Stimulated activated CD8-positive, alpha-beta memory T cell treated with anti-CD3 and anti-CD28 coated beads, Interleukin-12 subunit alpha, Interleukin-12 subunit beta, amount 100 ng/mL, for 4 hours (primary cell): ENCODE results near the gene PTPRM.

Experiments
- DNase-seq: peaks from one replicate; pipeline ENCODE4 v3.0.0-alpha.2; 2020; ENCODE audit warnings: low read depth

PTPRM gene

DNA sequence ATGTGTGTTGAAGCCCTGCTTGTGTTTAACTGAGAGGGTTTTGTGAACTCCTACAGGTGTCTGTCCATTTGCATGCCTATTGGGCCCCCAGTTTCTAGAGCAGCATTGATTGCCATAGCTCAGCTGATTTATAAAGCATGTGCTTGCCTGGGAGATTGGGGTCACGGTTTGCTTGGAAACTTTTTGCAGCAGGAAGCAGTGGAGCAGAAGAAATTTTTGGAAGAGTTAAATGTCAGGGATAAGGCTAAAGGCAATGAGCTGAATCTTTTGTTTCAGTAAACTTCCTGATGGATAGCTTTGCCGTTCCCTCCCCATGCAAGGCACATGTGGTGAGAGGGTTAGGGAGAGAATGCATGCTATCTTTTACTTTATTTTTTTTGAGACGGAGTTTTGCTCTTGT, 102.2 kb downstream of the PTPRM start:
- DNase-seq: no peak

DNA sequence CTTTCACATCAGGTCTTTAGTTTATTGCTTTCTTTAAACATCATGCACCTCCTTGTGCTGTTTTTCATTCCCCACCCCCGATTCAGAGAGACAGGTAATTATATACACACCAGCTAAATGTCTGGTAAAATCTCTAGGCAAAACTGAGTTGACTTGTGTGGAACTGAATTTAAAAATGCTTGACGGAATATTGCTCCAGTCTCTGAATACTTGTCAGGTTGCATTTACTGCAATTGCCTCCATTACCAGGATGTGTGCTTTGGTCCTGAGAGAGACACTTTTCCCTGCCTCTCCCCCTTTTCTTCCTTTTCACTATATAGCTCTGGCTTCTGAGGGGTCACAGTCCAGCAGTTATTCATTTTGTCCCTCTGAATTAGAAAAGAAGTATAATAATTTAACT, 104.0 kb downstream of the PTPRM start:
- DNase-seq: no peak

DNA sequence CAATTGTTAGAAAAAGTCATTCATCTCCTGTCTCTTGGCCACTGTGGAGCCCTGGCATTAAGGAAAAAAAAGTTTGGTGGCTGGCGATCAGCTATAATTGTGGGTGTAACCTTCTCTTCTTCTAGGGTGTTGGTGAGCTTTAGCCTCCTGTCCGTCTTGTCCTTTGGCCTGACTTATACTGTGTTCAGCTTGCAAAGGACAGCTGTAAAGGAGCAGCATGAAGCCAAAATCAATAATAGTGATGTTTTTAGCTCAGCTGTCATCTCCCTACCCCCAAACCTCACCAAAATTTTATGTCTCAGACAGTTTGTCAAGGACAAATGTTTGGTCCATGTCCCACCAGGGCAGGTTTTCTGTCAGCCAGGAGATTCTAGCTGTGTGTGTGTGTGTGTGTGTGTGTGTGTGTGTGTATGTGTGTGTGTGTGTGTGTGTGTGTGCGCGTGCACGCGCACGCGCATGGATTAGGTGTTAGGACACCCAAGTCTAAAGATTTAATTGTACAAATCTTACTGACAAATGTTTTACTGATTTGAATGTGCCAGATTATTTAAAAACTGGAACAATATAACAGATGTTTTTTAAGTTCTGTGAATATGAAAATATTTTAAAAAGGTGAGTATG, 109.2 kb downstream of the PTPRM start:
- no peak for DNase-seq

DNA sequence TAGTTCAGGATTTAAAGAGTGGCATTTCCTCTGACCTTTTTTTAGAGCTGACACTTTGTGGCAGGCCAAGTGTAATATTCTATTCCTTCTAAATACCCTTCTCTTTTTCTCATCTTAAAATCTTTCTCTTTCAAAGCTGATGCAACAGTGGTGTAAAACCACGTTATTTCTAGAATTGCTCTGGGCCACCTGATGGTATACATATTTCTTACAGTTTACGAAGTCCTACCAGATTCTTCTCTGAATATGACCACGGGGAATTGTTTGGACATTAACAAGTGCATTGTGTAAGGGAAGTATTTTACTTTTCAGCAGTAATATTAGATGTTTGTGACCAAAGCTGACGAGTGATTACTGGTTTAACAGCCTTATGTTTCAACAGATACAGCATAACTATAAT, 109.9 kb downstream of the PTPRM start:
- no peak for DNase-seq

DNA sequence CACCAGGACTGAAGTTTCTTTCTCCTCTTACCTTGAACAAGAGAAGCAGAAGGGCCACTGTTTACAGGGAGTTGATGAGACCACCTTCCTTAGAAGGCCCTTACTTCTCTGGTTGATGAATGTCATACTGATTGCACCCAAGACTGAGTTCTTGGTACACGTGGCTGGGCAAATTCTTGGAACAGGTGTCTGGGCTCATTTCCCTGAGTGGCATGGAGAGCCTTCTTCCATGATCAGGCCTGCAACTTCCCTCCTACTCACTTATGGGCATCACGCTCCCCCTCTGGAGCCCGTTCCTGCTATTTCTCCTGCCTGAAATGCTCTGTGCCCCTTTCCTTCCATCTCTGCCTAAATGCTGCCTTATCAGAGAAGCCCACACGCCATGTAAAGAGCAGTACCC, 110.3 kb downstream of the PTPRM start:
- DNase-seq: no peak

DNA sequence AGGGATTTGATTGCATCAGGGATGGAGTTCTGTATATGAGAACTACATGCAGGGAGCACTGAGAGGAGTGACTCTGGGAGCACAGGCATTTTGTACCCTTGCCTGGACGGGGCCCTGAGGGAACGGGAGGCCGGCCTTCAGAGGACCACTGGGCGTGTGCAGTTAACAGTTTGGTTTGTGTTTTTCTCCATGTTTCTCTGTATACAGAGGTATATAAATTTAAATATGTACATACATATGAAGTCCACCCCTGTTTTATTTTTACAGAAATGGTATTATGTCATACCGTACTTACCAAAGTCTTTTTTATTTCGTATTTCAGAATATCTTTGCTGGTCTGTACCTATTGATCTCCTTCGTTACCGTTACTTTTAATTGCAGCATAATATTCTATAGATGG, 111.3 kb downstream of the PTPRM start:
- DNase-seq: no peak

DNA sequence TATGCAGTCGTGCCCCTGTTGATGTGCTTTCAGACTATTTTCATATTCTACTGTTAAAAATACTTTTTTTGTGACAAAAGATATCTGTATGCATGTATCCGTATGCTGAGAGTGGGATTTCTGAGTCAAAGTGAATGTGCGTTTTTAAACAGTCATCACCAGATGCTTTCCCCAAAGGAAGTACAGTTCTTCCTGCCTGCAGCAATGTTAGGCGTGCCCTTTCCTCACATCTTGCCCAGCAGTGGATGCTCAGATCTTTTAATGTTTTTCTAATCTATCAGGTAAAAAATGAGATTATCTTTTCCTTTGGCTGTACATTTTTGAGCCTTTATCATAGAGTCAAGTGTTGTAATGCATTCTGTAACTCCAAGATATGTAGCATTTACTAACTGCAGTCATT, 111.7 kb downstream of the PTPRM start:
- no peak for DNase-seq

DNA sequence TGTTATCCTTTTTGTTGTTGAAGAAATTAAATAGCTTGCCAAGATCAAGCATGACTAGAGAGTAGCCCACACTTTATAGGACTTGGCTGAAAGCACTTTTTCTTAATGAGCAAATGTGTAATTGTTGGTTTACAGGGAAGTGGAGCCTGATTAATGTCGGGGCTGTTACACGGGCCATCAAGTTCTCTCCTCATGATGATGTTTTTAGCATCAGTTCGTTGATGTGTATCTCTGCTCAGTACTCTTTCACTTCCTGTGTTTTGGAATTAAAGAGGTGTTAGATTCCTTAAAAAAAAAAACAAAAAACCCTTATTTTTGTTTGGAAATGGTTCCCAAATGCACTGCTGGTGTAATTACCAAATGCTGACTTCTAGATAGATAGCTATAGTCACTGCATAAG, 114.2 kb downstream of the PTPRM start:
- DNase-seq: no peak

DNA sequence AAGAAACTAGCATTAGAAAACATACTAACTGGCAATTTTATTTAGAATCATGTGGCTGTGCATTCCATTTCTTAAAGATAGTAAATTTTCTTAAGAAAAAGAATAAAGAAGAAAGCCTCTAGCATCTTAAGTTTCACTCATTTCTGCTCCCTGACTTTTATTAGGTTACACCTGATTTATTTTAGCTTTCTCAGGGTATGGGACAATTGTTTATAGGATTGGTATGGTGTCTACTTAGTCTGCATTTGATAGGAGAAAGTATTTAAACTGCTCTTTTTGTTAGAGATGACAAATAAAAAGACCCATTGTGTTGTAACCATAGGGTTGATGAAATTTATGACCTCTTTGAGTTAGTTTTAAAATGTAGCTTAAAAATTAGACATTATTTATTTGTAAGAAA, 115.2 kb downstream of the PTPRM start:
- DNase-seq: no peak

DNA sequence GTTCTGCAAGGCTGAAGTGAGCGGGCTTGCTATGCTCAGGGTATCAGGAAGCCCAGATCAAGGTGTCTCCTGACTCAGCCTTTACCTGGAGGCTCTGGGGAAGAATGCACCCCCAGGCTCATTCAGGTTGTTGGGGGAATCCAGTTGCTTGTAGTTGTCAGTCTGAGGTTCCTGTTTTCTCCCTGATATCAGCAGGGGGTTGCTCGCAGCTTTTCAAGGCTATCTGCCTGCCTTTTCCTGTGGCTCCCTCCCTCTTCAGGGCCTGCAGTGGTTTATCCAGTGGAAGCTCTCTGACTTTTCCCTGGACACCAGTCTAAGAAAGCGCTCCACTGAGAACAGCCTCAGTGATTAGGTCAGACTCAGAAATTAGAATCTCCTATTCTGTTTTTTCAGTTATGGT, 116.6 kb downstream of the PTPRM start:
- no peak for DNase-seq

DNA sequence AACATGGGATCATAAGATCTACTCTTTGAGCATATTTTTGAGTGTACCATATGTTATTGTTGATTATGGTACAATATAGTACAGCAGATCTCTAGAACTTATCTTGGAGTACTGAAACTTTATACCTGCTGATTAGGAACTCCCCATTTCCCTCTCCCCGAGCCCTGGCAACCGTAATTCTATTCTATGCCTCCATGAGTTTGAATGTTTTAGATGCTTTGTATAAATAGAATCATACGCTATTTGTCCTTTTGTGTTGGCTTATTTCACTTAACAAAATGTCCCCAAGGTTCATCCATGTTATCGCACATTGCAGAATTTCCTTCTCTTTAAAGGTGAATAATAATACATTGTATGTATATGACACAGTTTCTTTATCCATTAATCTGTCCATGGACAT, 117.2 kb downstream of the PTPRM start:
- DNase-seq: no peak

DNA sequence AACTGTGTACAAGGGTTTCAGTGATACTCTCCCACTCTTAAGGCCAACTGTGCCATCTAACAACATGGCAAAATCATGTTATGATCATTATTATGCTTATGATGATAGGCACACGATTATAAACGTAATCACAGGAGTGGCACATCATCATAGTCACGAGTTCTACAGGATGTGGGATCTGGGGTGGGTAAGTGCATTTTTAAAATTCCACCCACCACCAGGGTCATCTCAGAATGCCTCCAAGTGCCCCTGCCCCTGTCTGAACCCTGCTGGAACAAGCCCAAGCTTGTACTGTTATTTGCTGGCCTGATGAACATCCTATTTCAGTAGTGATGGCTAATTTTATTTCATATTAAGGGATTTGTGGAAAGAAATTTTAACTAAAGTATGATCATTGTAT, 117.8 kb downstream of the PTPRM start:
- no peak for DNase-seq

DNA sequence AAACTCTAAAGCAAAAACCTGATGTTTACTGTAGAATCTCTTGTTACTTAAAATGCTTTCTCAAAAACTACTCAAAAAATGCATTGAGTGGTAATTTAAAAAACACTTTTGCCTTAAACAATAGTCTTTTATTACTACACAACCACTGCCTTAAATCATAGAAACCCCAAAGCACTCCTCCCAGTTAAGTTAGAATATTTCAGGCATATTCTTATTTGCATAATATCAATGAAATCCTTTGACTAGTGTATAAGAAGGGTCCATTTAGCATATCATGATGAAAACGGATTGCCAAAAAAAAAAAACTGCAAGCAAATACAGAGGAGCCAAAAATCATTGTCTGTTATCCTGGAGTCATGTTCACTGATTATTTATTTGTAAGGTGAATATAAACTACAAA, 119.2 kb downstream of the PTPRM start:
- no peak for DNase-seq

DNA sequence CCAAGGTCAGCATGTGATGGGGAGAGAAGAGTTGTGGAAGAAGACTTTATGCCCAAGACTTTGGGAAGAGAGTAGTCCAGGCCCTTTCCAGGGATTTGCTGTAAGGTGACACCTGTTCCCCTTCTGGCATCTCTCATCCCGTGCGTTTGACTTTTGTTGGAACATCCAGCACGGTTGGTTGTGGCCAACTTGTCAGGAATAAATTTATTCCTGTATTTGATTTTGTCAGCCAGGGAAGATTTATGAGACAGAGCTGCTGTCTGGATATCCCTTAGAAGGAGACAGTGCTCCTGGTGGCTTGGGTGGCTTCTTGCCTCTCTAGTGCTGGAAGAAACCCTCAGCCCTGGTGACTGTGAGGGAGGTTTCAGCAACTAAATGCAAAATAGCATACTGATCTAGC, 121.5 kb downstream of the PTPRM start:
- no peak for DNase-seq

DNA sequence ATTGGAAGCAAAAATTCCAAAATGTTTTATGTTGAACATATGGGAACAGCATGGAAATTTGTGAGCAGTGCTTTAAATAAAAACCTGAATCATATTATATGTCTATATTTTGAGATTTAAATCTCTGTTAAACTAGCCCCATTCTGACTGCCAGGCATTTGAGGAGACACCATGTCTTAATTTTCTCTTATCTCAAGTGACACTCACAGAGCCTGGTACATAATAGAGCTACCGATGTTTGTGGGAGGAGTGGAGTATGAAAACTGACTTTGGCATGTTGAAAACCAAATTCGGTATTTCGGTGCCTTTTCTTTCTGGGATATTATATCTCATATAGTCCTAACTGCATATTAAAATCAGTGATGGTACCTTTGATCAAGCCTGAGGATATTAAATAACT, 124.1 kb downstream of the PTPRM start:
- DNase-seq: no peak

DNA sequence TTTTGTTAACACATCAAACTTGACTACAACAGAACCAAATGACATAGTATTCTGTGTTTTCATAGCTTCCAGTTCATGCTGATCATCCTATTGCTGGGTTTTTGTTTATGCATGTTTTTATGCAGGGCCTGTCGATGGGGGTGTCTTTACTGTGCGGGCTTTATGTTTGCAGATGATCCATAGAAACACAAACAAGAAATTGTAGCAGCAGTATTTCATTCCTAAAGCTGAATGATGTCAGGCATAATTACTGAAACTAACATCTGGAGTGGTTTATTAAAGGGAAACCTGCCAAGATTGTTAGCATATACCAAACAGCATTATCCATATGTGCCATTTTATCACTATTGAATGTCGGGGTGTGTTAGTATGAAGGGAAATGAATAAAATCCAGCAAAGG, 129.7 kb downstream of the PTPRM start:
- DNase-seq: no peak

DNA sequence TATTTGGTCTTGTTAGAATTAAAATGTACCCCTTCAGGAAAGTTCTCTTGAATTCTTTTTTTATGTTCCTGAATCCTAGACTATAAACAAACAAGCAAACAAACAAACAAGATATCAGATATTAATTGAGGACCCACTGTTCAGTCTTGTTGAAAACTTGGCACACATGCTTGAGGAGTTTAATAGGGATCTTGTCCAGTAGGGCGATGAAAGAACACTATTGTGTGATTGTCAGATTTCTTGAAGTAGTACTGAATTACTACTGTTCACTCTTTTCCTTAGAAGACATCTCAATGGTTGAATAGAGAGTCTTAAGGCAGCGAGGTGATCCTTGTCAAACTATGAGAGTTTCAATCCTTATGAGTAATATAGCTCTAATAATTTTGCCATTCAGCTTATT, 130.2 kb downstream of the PTPRM start:
- DNase-seq: no peak

DNA sequence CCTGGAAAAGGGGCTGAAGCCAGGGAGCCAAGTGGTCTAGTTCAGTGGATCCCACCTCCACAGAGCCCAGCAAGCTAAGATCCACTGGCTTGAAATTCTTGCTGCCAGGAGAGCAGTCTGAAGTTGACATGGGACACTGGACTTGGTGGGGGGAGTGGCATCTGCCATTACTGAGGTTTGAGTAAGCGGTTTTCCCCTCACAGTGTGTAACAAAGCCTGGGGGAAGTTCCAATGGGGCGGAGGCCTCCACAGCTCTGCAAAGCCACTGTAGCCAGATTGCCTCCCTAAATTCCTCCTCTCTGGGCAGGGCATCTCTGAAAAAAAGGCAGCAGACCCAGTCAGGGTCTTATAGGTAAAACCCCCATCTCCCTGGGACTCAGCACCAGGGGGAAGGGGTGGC, 144.4 kb downstream of the PTPRM start:
- DNase-seq: no peak

DNA sequence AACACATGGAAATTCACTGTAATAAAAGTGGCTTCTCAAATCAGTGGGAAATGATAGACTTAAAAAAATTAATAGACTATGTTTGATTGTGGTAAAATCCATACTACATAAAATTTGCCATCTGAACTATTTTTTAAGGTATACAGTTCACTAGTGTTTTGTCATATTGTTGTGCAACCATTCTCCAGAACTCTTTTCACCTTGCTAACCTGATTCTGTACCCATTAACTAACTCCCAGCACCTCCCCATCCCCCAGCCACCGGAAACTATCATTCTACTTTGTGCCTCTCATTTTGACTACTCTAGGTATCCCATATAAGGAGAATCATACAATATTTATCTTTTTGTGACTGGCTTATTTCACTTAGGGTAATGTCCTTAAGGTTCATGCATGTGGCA, 153.3 kb downstream of the PTPRM start:
- DNase-seq: no peak

DNA sequence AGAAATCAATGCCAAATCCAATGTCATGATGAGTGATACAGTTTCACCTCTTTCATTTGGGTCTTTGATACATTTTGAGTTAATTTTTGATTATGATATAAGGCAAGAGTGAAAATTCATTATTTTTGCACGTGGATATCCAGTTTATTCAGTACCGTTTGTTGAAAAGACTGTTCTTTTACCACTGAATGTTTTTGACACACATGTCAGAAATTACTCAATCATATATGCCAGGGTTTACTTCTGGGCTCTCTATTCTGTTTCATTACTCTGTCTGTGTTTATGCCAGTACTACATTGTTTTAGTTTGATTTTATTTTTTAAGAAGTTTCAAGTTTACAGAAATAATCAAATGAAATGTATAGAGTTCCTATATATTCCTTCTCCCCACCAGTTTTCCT, 154.4 kb downstream of the PTPRM start:
- no peak for DNase-seq

DNA sequence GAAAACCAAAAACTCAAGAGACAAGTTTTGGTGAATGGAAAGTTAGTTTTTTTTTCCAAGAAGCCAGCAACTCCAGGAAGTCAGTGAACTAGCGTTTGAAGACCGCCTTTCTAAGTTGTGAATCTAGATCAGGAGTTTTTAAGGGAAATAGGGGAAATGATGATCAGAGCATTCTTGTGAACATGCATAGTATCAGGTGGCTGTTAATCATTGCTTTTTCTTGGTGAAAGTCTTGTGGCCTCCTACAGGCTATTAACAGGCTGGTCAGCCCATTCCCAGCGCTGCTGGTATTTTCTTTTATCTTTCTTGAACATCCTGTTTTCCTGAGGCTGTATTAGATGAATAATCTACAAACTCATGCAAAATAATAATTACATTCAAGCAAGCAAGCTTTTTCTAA, 155.8 kb downstream of the PTPRM start:
- DNase-seq: no peak

DNA sequence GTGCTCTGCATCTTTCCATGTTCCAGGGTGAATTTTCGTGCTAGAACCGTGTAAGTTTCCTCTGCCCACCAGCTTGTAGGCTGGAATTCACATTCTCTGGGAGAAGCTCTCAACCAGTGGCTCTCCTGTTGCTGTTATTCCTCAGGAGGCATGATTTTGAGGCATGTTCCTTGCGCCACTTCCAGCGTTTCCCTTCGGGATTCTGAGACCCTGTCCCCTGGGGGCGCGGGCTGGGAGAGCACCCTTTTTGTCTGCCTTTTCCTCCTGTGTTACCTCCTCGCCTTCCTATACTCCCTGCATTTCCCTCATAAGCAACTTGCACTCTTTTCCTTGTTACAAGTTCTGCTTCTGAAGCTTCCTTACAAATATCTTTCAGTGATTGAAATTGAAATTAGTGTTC, 156.4 kb downstream of the PTPRM start:
- no peak for DNase-seq

DNA sequence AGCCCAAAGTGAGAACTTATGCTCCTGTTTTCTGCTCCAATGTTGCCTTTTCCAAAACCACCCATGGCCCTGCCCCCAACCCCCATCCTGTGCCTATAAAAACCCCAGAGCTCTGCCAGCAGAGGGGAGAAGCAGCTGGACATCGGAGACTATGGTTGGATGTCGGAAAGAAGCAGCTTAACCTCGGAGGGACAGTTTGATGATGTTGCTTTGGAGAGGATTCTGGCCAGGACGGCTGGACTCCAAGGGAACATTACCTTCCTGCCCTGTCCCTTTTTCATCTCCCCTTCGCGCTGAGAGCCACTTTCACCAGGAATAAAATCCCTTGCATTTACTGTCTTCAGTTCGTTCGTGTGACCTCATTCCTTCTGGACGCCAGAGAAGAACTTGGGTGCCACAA, 158.4 kb downstream of the PTPRM start:
- DNase-seq: no peak

DNA sequence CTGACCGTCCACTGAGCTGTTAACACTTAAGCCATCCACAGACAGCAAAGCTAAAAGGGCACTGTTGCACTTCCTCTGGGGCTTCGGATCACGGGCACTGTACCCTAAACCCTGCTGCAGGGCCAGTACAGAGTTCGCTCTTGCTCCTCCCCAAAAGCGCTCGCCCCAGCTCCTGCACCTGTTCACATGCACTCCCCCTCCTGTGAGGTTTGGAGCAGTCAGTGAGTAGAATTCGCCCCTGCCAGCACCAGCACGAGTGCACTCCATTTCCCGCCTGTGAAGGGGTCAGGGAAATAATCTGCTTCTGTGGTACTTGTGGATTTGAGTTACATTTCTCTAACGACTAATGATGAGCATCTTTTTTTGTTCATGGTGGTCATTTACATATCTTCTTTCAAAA, 158.8 kb downstream of the PTPRM start:
- DNase-seq: no peak

DNA sequence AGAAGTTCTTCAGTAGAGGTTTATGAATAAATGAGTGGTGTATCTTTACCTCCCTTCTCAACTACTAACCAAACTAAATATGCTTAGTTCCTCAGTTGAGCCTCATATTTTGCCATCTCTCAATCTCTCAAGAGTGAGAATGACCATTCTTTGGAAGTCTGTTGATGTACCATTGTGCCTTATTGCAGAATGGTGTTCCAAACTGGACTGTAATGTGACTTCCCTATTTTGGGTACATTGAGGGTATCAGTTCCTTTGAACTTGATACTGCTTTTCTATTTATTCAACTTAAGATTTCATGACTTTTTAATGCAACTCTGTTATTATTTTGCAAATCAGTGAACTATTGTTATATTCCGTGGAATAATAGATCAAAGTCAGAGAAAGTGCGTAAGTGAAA, 159.4 kb downstream of the PTPRM start:
- DNase-seq: no peak
